Activated CD8-positive, alpha-beta memory T cell treated with anti-CD3 and anti-CD28 coated beads for 4 hours (primary cell): ENCODE results near the gene RPS24.
"Not testable (repeated sequence)": the region's sequence is repeated elsewhere in the genome, so short reads cannot be mapped to it uniquely, and the experiment has no call there.

Experiments
- DNase-seq, 2 donors: peaks; one replicate each; pipeline ENCODE4 v3.0.0-alpha.2; 2020; ENCODE audit warnings: low read depth in 2 of 2

Gene RPS24

GRCh38 chr10:78049851-78050250, 16.2 kb downstream of the RPS24 start:
- DNase-seq, result no peak

- no peak for DNase-seq
Measured at GRCh38 chr10:78053211-78053868, 19.7 kb downstream of the RPS24 start.

GRCh38 chr10:78058562-78058961, 24.9 kb downstream of the RPS24 start:
- DNase-seq, result no peak

- no peak for DNase-seq
Measured at GRCh38 chr10:78059906-78060702, 26.4 kb downstream of the RPS24 start.

- DNase-seq, result no peak
Measured at GRCh38 chr10:78062296-78062695, 28.6 kb downstream of the RPS24 start.

GRCh38 chr10:78063236-78063635, 29.6 kb downstream of the RPS24 start:
- no peak for DNase-seq

GRCh38 chr10:78064919-78065318, 31.3 kb downstream of the RPS24 start:
- not testable (repeated sequence) for DNase-seq

GRCh38 chr10:78065611-78066010, 31.9 kb downstream of the RPS24 start:
- no peak for DNase-seq

GRCh38 chr10:78066012-78066411, 32.3 kb downstream of the RPS24 start:
- DNase-seq, result no peak

GRCh38 chr10:78066728-78067430, 33.2 kb downstream of the RPS24 start:
- DNase-seq, result no peak

GRCh38 chr10:78069151-78069550, 35.5 kb downstream of the RPS24 start:
- DNase-seq, result no peak

GRCh38 chr10:78070064-78070463, 36.4 kb downstream of the RPS24 start:
- DNase-seq, result not testable (repeated sequence)

- DNase-seq, result no peak
Measured at GRCh38 chr10:78070726-78071125, 37.1 kb downstream of the RPS24 start.

GRCh38 chr10:78071140-78071856, 37.6 kb downstream of the RPS24 start:
- no peak for DNase-seq

GRCh38 chr10:78071857-78072179, 38.2 kb downstream of the RPS24 start:
- DNase-seq, result no peak

- DNase-seq, result no peak
Measured at GRCh38 chr10:78072504-78072903, 38.8 kb downstream of the RPS24 start.

GRCh38 chr10:78075806-78076205, 42.1 kb downstream of the RPS24 start:
- not testable (repeated sequence) for DNase-seq

- no peak for DNase-seq
Measured at GRCh38 chr10:78078539-78079330, 45.1 kb downstream of the RPS24 start.

- DNase-seq, result no peak
Measured at GRCh38 chr10:78079411-78079810, 45.7 kb downstream of the RPS24 start.

- DNase-seq, result no peak
Measured at GRCh38 chr10:78081292-78081691, 47.6 kb downstream of the RPS24 start.

GRCh38 chr10:78082636-78083035, 49.0 kb downstream of the RPS24 start:
- no peak for DNase-seq
